NCI-H510A treated with DMSO at 0.1 percent for 48 hours (cell line): Measurements from ENCODE around the gene SBK3.
"Not testable (repeated sequence)": the region's sequence is repeated elsewhere in the genome, so short reads cannot be mapped to it uniquely, and the experiment has no call there.

Source experiments
- DNase-seq: peaks from one replicate; lab custom pipeline; 2025; lab: John Stamatoyannopoulos, UW

The SBK3 gene

DNA sequence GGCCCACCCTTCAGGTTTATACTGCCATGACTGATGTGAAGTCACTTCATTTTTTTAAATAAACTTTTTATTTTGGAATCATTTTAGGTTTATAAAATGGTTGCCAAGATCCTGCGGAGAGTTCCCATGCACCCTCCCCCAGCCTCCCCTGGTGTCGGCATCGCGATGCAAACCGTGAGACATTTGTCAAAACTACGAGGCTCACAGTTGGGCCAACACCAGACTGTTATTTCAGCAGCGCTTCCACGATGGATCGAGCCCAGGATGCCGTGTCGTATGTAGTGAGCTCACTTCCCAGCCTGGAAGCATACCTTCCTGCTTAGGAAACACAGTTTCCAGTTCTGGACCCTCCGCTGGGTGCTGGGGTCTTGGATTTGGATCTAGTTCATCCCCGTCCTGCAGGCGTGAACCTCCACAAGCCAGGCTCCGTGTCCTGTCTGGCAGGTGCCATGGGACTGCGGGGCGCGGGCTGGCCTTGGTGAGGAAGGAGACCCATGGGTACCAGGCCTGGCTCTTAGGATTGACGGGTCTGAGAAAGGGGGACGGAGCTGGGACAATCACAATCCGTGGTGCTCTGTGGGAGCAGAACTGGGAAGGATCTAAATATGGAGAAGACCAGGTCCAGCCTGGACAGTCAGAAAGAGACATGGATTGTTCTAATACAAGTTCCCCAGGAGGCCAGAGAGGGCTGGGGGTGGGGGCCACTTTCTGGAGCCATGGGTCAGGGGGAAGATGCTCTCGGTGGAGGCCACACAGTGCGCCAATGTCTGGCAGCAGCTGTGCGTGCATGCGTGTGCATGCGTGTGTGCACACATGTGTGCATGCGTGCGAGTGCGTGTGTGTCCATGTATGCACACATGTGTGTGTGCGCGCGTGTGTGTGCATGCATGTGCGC is 6.0 kb downstream of the SBK3 start:
- DNase-seq = no peak

DNA sequence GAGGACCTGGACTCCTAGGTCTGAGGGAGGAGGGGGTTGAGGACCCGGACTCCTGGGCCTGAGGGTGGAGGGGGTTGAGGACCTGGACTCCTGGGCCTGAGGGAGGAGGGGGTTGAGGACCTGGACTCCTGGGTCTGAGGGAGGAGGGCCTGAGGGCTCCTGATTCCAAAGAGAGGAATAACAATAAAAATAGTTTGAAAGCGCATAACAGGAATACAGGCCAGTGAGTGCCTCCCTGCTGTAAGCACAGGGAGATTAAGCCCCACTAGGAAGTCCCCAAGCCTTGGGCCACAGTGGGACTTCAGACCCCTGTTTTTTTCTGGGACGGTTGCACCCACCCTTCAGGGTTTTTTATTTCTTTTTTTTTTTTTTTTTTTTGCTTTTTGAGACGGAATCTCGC is 7.2 kb downstream of the SBK3 start:
- no peak for DNase-seq

GRCh38 chr19:55537741-55538111 is 7.6 kb downstream of the SBK3 start:
- no peak for DNase-seq

DNA sequence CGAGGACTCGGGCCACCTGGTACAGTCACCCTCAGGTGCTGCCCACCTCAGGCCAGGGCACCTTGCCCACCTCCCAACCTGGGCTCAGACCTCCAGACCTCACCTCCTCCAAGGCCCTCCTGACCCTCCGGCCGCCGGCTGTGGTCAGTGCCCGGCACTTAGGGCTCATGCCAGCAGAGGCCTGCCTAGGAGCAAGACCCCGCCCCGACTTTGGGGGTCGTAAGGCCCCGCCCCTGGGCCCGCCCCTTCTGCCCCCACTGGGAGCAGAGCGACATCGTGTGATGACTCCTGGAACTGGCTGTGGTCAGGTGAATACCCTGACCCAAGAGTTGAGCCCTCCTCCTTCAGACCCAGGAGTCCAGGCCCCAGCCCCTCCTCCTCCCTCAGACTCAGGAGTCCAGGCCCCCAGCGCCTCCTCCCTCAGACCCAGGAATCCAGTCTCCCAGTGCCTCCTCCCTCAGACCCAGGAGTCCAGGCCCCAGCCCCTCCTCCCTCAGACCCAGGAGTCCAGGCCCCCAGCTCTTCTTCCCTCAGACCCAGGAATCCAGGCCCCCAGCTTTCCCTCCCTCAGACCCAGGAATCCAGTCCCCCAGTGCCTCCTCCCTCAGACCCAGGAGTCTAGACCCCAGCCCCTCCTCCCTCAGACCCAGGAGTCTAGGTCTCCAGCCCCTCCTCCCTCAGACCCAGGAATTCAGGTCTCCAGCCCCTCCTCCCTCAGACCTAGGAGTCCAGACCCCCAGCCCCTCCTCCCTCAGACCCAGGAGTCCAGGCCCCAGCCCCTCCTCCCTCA is 8.2 kb downstream of the SBK3 start, which contains the start of gene SBK2:
Gene SBK2, minus strand, starts transcription at position 183 of the 790 bp plus-strand sequence. CDS start 839 bp downstream, outside the sequence.
- no peak for DNase-seq

DNA sequence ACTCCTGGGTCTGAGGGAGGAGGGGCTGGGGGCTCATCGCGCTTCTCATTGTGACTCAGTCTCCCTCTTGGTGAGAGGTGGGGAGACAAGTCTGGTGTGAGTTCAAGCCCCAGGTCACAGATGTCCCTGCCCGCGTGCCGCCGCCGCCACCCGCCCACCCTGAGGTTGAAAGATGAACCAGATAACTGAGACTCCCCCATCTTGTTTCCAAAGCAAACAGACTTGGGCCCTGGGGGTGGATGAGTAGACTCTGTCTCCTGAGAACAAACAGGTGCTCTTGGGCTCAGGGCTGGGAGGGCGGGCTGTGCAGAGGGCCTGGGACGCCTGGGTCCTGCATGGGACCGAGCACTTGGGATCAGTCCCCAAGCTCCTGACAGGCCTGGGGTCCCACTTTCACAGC is 9.0 kb downstream of the SBK3 start:
- no peak for DNase-seq

DNA sequence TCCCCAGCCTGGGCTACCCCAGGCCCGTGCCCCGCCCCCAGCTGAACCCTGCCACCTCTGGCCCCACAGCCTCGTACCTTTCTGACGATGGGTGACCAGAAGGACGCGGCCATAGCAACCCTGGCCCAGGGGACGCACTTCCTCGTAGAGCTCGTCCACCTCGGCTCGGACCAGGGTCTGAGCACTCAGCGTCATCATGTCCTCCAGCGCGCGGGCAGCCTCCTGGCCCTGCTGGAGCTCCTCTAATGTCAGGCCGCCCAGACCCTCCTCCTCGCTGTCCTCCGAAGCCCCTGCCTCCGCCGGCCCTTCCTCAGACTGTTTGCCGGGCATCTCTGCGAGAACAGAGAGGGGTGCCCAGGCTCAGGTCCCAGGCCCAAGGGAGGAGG is 9.4 kb downstream of the SBK3 start:
- no peak for DNase-seq

DNA sequence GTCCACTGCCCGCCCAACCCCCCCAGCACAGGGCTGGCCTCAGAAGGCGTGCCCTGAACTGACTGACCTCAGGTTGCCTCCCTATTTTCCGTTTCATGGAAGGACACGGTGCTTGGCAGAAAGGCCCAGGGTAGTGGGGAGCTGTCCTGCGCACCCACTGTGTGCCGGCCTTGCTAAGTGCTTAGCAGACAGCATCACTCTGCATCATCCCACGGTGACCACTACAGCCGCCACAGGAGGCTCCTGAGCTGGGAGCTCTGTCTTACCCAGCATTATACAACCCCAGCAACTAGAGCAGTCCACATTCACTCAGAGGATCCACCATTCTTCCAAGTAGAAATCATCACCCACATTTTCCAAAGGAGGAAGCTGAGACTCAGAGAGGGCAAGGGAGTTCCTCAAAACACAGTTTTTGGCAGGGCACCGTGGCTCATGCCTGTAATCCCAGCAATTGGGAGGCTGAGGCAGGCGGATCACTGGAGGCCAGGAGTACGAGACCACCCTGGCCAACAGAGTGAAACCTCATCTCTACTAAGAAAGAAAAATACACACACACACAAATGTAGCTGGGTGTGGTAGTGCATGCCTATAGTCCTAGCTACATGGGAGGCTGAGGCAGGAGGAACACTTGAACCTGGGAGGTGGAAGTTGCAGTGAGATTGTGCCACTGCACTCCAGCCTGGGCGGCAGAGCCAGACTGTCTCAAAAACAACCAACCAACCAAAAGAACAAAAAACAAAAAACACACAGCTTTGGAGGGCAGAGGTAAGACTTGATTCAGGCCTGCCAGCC is 10.0 kb downstream of the SBK3 start:
- no peak for DNase-seq

- DNase-seq = not testable (repeated sequence)
Measured at GRCh38 chr19:55534280-55534679, 11.1 kb downstream of the SBK3 start.

GRCh38 chr19:55530996-55531395 is 14.3 kb downstream of the SBK3 start:
- no peak for DNase-seq

DNA sequence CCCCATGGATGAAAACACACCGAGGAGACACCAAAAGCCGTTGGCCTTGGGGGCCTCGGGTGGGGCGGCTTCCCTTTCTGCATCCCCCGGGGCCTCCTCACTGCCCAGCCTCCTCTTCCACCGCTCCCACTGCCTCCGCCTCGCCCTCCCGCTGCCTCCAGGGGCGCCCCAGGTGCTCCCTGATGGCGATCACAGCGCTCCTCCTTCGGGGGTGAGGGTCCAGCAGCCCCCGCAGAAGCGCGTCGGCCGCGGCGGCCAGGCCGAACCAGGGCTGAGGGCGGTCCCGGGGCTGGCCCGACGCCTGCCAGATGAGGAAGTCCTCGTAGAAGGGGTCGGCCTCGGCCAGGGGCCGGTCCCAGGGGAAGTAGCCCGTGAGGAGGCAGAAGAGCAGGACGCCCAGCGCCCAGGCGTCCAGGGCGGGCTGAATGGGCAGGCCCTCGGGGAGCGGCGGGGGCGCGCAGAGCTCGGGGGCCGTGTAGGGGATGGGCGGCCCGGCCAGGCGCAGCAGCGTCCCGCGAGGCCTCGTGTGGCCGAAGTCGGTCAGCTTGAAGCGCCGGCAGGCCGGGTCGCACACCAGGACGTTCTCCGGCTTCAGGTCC is 15.6 kb downstream of the SBK3 start:
- no peak for DNase-seq

DNA sequence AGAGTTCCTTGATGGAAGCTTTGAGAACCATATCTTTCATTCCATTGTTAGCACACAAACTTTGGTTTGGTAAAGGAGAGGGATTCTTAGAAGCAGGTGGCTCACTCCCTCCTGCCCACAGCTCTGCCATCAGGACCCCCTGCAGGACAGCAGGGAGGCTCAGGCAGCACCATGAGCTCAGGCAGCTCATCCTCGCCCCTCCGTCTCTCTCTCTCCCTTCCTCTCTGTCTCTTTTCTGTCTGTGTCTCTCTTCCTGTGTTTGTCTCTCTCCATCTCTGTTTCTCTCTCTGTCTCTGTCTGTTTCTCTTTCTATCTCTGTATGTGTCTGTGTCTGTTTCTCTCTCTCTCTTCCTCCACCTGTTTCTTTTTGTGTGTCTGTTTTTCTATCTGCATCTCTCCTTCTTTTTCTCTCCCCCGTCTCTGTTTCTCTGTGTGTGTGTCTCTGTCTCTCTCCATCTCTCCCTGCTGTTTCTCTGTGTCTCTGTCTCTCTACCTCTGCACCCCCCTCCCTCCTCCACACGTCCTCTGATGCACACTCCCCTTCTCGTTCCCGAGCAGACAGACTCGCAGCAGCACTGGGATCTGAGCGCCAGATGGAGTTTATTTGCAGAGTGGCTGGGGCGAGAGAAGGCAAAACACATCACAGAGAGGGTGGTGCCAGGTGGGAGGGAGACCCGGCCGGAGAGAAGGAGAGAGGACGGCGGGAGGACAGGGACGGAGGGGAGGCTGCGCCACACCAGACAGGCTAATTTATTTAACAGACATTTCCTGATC is 17.1 kb downstream of the SBK3 start:
- peak; percentile 79 for DNase-seq

GRCh38 chr19:55527197-55528029 is 17.9 kb downstream of the SBK3 start:
- DNase-seq = no peak

DNA sequence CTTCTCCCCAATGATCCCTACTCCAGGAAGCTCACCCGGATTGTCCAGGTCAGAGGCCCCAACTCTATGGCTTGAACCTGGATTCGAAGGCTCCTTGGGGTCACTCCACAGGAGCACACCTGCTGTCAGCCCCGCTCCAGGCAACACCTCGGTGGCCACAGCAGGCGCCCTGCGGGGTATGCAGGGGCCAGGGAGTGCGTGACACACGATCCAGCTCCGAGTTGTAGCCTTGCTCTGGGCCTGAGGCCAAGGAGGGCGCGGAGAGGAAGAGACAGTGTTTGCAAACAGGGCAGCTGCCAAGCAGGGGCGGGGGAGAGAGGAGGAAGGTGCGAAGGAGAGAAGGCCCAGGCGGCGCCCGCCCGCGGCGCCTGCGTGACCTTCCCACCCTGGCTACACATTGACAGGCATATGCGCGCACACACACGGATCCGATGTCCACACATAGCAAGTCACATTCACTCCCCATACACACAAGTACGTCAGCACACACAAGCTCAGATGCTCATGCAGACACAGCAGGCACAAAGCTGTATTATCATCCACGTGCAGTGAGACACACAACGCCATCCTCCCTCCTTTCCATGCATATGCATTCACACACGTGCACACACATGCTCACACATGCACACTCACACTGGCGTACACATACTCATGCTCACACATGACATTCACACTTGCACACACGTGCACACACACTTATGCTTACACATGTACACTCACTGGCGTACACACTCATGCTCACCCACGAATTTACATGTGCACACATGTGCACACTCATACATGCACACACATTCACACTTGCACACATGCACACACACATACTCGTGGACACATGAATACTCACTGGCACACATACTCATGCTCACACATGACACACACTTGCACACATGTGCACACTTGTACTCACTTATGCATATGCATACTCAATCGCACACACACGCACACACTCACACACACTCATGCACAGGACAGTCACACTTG is 18.8 kb downstream of the SBK3 start:
- DNase-seq = peak; percentile 73

- DNase-seq = no peak
Measured at GRCh38 chr19:55525289-55526101, 19.8 kb downstream of the SBK3 start.

GRCh38 chr19:55520691-55521292 is 24.6 kb downstream of the SBK3 start:
- DNase-seq = no peak

- DNase-seq = no peak
Measured at GRCh38 chr19:55519451-55520311, 25.7 kb downstream of the SBK3 start.
